Astrocyte (in vitro differentiated cells and primary cell): ENCODE measurements around the gene USP35. TPM values are rescaled to one million over a fixed set of nuclear protein-coding genes. Genes with fewer than 3 reads are reported as not detected.

ENCODE experiments used
- DNase-seq: peaks from one replicate; pipeline ENCODE4 v3.0.0-alpha.2; 2010; ENCODE audit warnings: low read depth
- FAIRE-seq: peaks from 2 replicates; lab custom pipeline; 2011; peaks lifted over from hg19 to GRCh38; lab: Jason Lieb, UNC
- H2AFZ ChIP-seq: 2 replicates; pipeline ENCODE4 v1.6.0; 2012; ENCODE audit warnings: low read depth, low read length, inconsistent platforms
- H3K27ac ChIP-seq: 2 replicates; pipeline ENCODE4 v1.5.1; 2011; ENCODE audit warnings: low read depth, low read length, inconsistent platforms
- H3K27me3 ChIP-seq: 2 replicates; pipeline ENCODE4 v1.6.0; 2011; ENCODE audit warnings: low read length, inconsistent platforms; ENCODE audit not compliant: insufficient read depth
- H3K36me3 ChIP-seq: 2 replicates; pipeline ENCODE4 v1.5.1; 2011; ENCODE audit warnings: low read length, inconsistent platforms; ENCODE audit not compliant: insufficient read depth
- H3K4me1 ChIP-seq: 2 replicates; pipeline ENCODE4 v1.5.1; 2011; ENCODE audit warnings: low read length, inconsistent platforms; ENCODE audit not compliant: insufficient read depth
- H3K4me2 ChIP-seq: 2 replicates; pipeline ENCODE4 v1.6.0; 2012; ENCODE audit warnings: low read length, inconsistent platforms
- H3K4me3 ChIP-seq: 2 replicates; pipeline ENCODE4 v1.5.1; 2011; ENCODE audit warnings: low read depth, mild to moderate bottlenecking, low read length, inconsistent platforms; ENCODE audit not compliant: insufficient read depth
- H3K79me2 ChIP-seq: 2 replicates; pipeline ENCODE4 v1.6.0; 2012; ENCODE audit warnings: mild to moderate bottlenecking, low read length, inconsistent platforms; ENCODE audit not compliant: insufficient read depth
- H3K9ac ChIP-seq: 2 replicates; pipeline ENCODE4 v1.6.0; 2012; ENCODE audit warnings: mild to moderate bottlenecking, low read length, inconsistent platforms
- H3K9me3 ChIP-seq: 2 replicates; pipeline ENCODE4 v1.5.1; 2012; ENCODE audit warnings: low read depth, mild to moderate bottlenecking, low read length, inconsistent platforms; ENCODE audit not compliant: insufficient read depth
- H4K20me1 ChIP-seq: 2 replicates; pipeline ENCODE4 v1.6.0; 2012; ENCODE audit warnings: low read length, inconsistent platforms; ENCODE audit not compliant: insufficient read depth
- H3K27ac Mint-ChIP-seq: one replicate; pipeline ENCODE4 v1.8.0; 2021; ENCODE audit warnings: mild to moderate bottlenecking, mixed read lengths; ENCODE audit not compliant: unreplicated experiment
- H3K27me3 Mint-ChIP-seq: one replicate; pipeline ENCODE4 v1.8.0; 2021; ENCODE audit warnings: low read depth, mixed read lengths; ENCODE audit not compliant: unreplicated experiment
- H3K36me3 Mint-ChIP-seq: one replicate; pipeline ENCODE4 v1.8.0; 2021; ENCODE audit warnings: low read depth, mixed read lengths; ENCODE audit not compliant: unreplicated experiment
- H3K4me1 Mint-ChIP-seq: one replicate; pipeline ENCODE4 v1.8.0; 2021; ENCODE audit warnings: low read depth, mixed read lengths; ENCODE audit not compliant: unreplicated experiment
- H3K4me3 Mint-ChIP-seq: one replicate; pipeline ENCODE4 v1.8.0; 2021; ENCODE audit warnings: mild to moderate bottlenecking, moderate library complexity, mixed read lengths; ENCODE audit not compliant: unreplicated experiment
- H3K9me3 Mint-ChIP-seq: one replicate; pipeline ENCODE4 v1.8.0; 2021; ENCODE audit warnings: mild to moderate bottlenecking, mixed read lengths; ENCODE audit not compliant: unreplicated experiment
- EZH2 ChIP-seq: IDR thresholded peaks from 2 replicates; pipeline ENCODE4 v1.6.1; 2012; ENCODE audit warnings: mild to moderate bottlenecking, low read length, inconsistent platforms; ENCODE audit not compliant: insufficient read depth
- total RNA-seq: library from RNA; stranded (reverse); gene quantifications from 2 replicates; pipeline ENCODE4 v1.2.1, GENCODE V29; 2021
- TF ChIP-seq, protein P1 (sequence below): IDR thresholded peaks from 2 replicates; pipeline ENCODE4 v1.5.1; 2011; ENCODE audit warnings: low read depth, mild to moderate bottlenecking, inconsistent platforms, low read length, moderate library complexity; ENCODE audit not compliant: insufficient read depth

Gene USP35
- total RNA-seq, 1 donor from 2014 or later: 16.2 TPM

DNA sequence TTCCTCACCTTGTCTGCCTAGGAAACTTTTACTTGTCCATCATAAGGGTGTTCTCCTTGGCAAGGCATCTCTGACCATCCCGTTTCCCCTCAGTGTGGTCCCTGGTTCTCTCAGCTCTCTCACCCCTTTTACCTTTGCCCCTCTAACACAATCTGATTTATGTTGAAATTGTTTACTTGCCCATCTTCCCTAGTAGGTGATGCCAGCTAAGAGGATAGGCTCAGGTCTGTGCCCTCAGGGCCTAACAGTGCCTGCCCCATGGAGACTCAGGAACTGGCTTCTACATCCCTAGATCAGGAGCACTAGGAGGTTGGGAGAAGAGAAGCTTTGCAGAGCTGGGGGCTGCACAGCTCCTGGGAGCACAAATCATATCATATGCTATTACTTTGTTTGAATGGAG lies 28.2 kb upstream of the USP35 start:
- TF ChIP-seq, protein P1, sequence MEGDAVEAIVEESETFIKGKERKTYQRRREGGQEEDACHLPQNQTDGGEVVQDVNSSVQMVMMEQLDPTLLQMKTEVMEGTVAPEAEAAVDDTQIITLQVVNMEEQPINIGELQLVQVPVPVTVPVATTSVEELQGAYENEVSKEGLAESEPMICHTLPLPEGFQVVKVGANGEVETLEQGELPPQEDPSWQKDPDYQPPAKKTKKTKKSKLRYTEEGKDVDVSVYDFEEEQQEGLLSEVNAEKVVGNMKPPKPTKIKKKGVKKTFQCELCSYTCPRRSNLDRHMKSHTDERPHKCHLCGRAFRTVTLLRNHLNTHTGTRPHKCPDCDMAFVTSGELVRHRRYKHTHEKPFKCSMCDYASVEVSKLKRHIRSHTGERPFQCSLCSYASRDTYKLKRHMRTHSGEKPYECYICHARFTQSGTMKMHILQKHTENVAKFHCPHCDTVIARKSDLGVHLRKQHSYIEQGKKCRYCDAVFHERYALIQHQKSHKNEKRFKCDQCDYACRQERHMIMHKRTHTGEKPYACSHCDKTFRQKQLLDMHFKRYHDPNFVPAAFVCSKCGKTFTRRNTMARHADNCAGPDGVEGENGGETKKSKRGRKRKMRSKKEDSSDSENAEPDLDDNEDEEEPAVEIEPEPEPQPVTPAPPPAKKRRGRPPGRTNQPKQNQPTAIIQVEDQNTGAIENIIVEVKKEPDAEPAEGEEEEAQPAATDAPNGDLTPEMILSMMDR: no peak
- no peak for TF ChIP-seq EZH2
- Histone ChIP-seq H3K4me1 (no peaks in the 10 kb centered on the region), H3K36me3 (no peaks in the 10 kb centered on the region), H3K9me3 (no peaks in the 10 kb centered on the region), H3K9ac (no peak overlapping the region), H2AFZ (no peak overlapping the region), H3K27me3 (no peaks in the 10 kb centered on the region), H3K79me2 (no peaks in the 10 kb centered on the region), H3K27ac (no peak overlapping the region), H3K4me2 (no peak overlapping the region), H4K20me1 (no peaks in the 10 kb centered on the region), H3K4me3 (no peak overlapping the region)
- FAIRE-seq: no peak
- H3K4me1 Mint-ChIP-seq: peaks cover 11% of the 10 kb centered on the region
- H3K36me3 Mint-ChIP-seq: no peaks in the 10 kb centered on the region
- H3K27ac Mint-ChIP-seq: no peak overlapping the region
- peaks cover 4% of the 10 kb centered on the region for H3K27me3 Mint-ChIP-seq
- no peak overlapping the region for H3K4me3 Mint-ChIP-seq
- DNase-seq: no peak
- H3K9me3 Mint-ChIP-seq: no peaks in the 10 kb centered on the region

DNA sequence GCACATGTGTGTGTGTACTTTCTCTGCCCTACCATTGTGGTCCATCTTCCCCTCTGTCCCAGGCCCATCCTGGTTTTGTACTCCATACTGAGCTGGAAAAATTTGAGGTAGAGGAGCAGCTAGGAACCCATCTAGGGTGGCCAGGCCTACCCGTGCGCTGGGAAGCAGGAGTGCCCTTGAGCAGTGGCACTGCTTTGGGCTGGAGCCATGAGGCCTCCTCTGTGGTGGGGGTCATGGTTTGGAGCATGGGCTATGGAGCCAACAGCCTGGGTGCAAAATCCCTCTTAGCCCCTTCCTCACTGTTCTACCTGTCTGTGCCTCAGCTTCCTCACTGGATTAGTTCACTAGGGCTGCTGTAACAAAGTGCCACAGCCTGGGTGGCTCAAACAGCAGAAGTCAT lies 27.4 kb upstream of the USP35 start:
- no peak overlapping the region for H3K4me3 Mint-ChIP-seq
- no peak overlapping the region for H3K4me2 ChIP-seq
- no peak overlapping the region for H3K9ac ChIP-seq
- TF ChIP-seq EZH2: no peak
- TF ChIP-seq, protein P1: no peak
- no peaks in the 10 kb centered on the region for H3K36me3 Mint-ChIP-seq
- no peaks in the 10 kb centered on the region for H3K27me3 ChIP-seq
- no peak overlapping the region for H3K27ac Mint-ChIP-seq
- no peak overlapping the region for H3K27ac ChIP-seq
- no peak overlapping the region for H2AFZ ChIP-seq
- H3K4me1 Mint-ChIP-seq: peaks cover 8% of the 10 kb centered on the region
- H3K27me3 Mint-ChIP-seq: peaks cover 4% of the 10 kb centered on the region
- no peak overlapping the region for H3K4me3 ChIP-seq
- no peaks in the 10 kb centered on the region for H4K20me1 ChIP-seq
- no peaks in the 10 kb centered on the region for H3K4me1 ChIP-seq
- no peak for FAIRE-seq
- no peaks in the 10 kb centered on the region for H3K9me3 Mint-ChIP-seq
- no peaks in the 10 kb centered on the region for H3K36me3 ChIP-seq
- no peaks in the 10 kb centered on the region for H3K9me3 ChIP-seq
- no peaks in the 10 kb centered on the region for H3K79me2 ChIP-seq
- DNase-seq: no peak

- Mint-ChIP-seq H3K27ac (no peak overlapping the region), H3K27me3 (peaks cover 4% of the 10 kb centered on the region), H3K4me1 (peaks cover 5% of the 10 kb centered on the region), H3K4me3 (no peak overlapping the region), H3K36me3 (no peaks in the 10 kb centered on the region), H3K9me3 (no peaks in the 10 kb centered on the region)
- no peaks in the 10 kb centered on the region for H3K4me1 ChIP-seq
- H3K36me3 ChIP-seq: no peaks in the 10 kb centered on the region
- H3K79me2 ChIP-seq: no peaks in the 10 kb centered on the region
- H4K20me1 ChIP-seq: no peaks in the 10 kb centered on the region
- H3K9me3 ChIP-seq: no peaks in the 10 kb centered on the region
- no peaks in the 10 kb centered on the region for H3K27me3 ChIP-seq
- no peak overlapping the region for H3K4me2 ChIP-seq
- FAIRE-seq (no peak), DNase-seq (no peak)
- no peak overlapping the region for H3K4me3 ChIP-seq
- H3K27ac ChIP-seq: no peak overlapping the region
- no peak for TF ChIP-seq EZH2
- TF ChIP-seq, protein P1: no peak
- H2AFZ ChIP-seq: no peak overlapping the region
- H3K9ac ChIP-seq: no peak overlapping the region
Observed at GRCh38 chr11:78161962-78162371, 26.8 kb upstream of the USP35 start.
